ENCODE results near the gene CHCHD1.
A peak's percentile ranks its signal among the peaks of the same experiment; 100 is the strongest.
"Not testable (repeated sequence)": the region's sequence is repeated elsewhere in the genome, so short reads cannot be mapped to it uniquely, and the experiment has no call there.

CHCHD1 gene

GRCh38 chr10:73813333-73813732 is 31.5 kb downstream of the CHCHD1 start:
- no peak for DNase-seq (ENCODE audit: low spot score)

GRCh38 chr10:73814276-73814895 is 32.5 kb downstream of the CHCHD1 start:
- no peak for DNase-seq (ENCODE audit: low spot score)

GRCh38 chr10:73814896-73815718 is 33.3 kb downstream of the CHCHD1 start:
- DNase-seq (ENCODE audit: low spot score): peak; percentile 28

- no peak for DNase-seq (ENCODE audit: low spot score)
Measured at GRCh38 chr10:73815719-73816030, 33.8 kb downstream of the CHCHD1 start.

GRCh38 chr10:73816917-73817729 is 35.3 kb downstream of the CHCHD1 start:
- DNase-seq (ENCODE audit: low spot score): no peak

- no peak for DNase-seq (ENCODE audit: low spot score)
Measured at GRCh38 chr10:73817826-73818225, 36.0 kb downstream of the CHCHD1 start.

GRCh38 chr10:73818402-73818801 is 36.6 kb downstream of the CHCHD1 start:
- DNase-seq (ENCODE audit: low spot score): no peak

- DNase-seq (ENCODE audit: low spot score): no peak
Measured at GRCh38 chr10:73819081-73819480, 37.2 kb downstream of the CHCHD1 start.

GRCh38 chr10:73819513-73820093 is 37.8 kb downstream of the CHCHD1 start:
- no peak for DNase-seq (ENCODE audit: low spot score)

GRCh38 chr10:73823391-73823790 is 41.5 kb downstream of the CHCHD1 start:
- no peak for DNase-seq (ENCODE audit: low spot score)

- no peak for DNase-seq (ENCODE audit: low spot score)
Measured at GRCh38 chr10:73824146-73824725, 42.4 kb downstream of the CHCHD1 start.

GRCh38 chr10:73827346-73828089 is 45.7 kb downstream of the CHCHD1 start:
- DNase-seq (ENCODE audit: low spot score): peak; percentile 23

GRCh38 chr10:73828161-73828560 is 46.3 kb downstream of the CHCHD1 start:
- no peak for DNase-seq (ENCODE audit: low spot score)

- DNase-seq (ENCODE audit: low spot score): not testable (repeated sequence)
Measured at GRCh38 chr10:73829090-73829489, 47.2 kb downstream of the CHCHD1 start.

Measured in COLO829 (cell line).